IMR-90 (cell line): ENCODE results near the gene RETREG1. TPM values are rescaled to one million over a fixed set of nuclear protein-coding genes. Genes with fewer than 3 reads are reported as not detected.
"Not testable (repeated sequence)": the region's sequence is repeated elsewhere in the genome, so short reads cannot be mapped to it uniquely, and the experiment has no call there.

Experiments
- ATAC-seq: fragments of 200-7000 bp; cut with Tn5 transposase; 2 replicates; pipeline ENCODE4 v1.9.1; 2020; ENCODE audit warnings: low read depth, mild to moderate bottlenecking, moderate library complexity
- BruUV-seq: library from RNA; stranded (reverse); fragments of 400-500 nt; replicated peaks from 2 replicates; lab custom pipeline; 2021; lab: Mats Ljungman, UMichigan
- CTCF ChIA-PET: fragments of 300-600 bp; formaldehyde crosslinking; extraction: SDS; loops from one replicate; lab custom pipeline; 2021; ENCODE audit warnings: antibody characterized with exemption; lab: Yijun Ruan, JAX
- POLR2A ChIA-PET: fragments of 300-600 bp; sonication (Branson Sonifier 250); formaldehyde crosslinking; loops from one replicate; lab custom pipeline; 2022; ENCODE audit warnings: antibody characterized with exemption; ENCODE audit not compliant: unreplicated experiment; lab: Charles Lee
- DNase-seq: peaks from one replicate; pipeline ENCODE4 v3.0.0; 2013
- H2AFZ ChIP-seq: replicated peaks from 2 replicates; pipeline ENCODE3; 2013; ENCODE audit warnings: low read length, mild to moderate bottlenecking; ENCODE audit not compliant: poor library complexity
- H2AK5ac ChIP-seq: 2 replicates; pipeline ENCODE4 v1.6.1; 2013; ENCODE audit warnings: low read depth, low read length, inconsistent platforms
- H2AK9ac ChIP-seq: replicated peaks from 2 replicates; pipeline ENCODE3; 2013; ENCODE audit warnings: mild to moderate bottlenecking, low read depth, low read length, moderate library complexity; ENCODE audit not compliant: poor library complexity
- H2BK120ac ChIP-seq: 2 replicates; pipeline ENCODE4 v1.6.1; 2013; ENCODE audit warnings: low read depth, low read length, inconsistent platforms
- H2BK15ac ChIP-seq: 3 replicates; pipeline ENCODE4 v1.6.1; 2013; ENCODE audit warnings: low read depth, low read length, inconsistent platforms
- H2BK20ac ChIP-seq: 2 replicates; pipeline ENCODE4 v1.6.1; 2013; ENCODE audit warnings: low read depth, mild to moderate bottlenecking, inconsistent platforms, low read length, moderate library complexity
- H2BK5ac ChIP-seq: 2 replicates; pipeline ENCODE4 v1.6.1; 2013; ENCODE audit warnings: mild to moderate bottlenecking, low read depth, low read length, inconsistent platforms; ENCODE audit not compliant: poor library complexity, severe bottlenecking
- H3K14ac ChIP-seq: replicated peaks from 2 replicates; pipeline ENCODE4 v1.6.1; 2013; ENCODE audit warnings: low read depth, low read length, inconsistent platforms
- H3K18ac ChIP-seq: 2 replicates; pipeline ENCODE4 v1.6.1; 2013; ENCODE audit warnings: low read depth, low read length, control low read depth
- H3K23ac ChIP-seq: 2 replicates; pipeline ENCODE4 v1.6.1; 2013; ENCODE audit warnings: low read depth, low read length, inconsistent platforms
- H3K27ac ChIP-seq: 2 replicates; pipeline ENCODE4 v1.5.1; 2013; ENCODE audit warnings: mild to moderate bottlenecking, control low read depth, low read length; ENCODE audit not compliant: insufficient read depth
- H3K27me3 ChIP-seq: 2 replicates; pipeline ENCODE4 v1.6.1; 2013; ENCODE audit warnings: low read length; ENCODE audit not compliant: control insufficient read depth, insufficient read depth
- H3K36me3 ChIP-seq: 2 replicates; pipeline ENCODE4 v1.6.1; 2013; ENCODE audit warnings: low read length, mixed read lengths; ENCODE audit not compliant: control insufficient read depth, insufficient read depth
- H3K4ac ChIP-seq: 2 replicates; pipeline ENCODE4 v1.6.1; 2013; ENCODE audit warnings: low read depth, low read length, inconsistent platforms
- H3K4me1 ChIP-seq: 2 replicates; pipeline ENCODE4 v1.6.1; 2013; ENCODE audit warnings: low read length, mixed read lengths; ENCODE audit not compliant: control insufficient read depth, insufficient read depth
- H3K4me2 ChIP-seq: 2 replicates; pipeline ENCODE4 v1.6.1; 2013; ENCODE audit warnings: low read depth, mild to moderate bottlenecking, control low read depth, low read length, moderate library complexity
- H3K4me3 ChIP-seq: 2 replicates; pipeline ENCODE4 v1.5.1; 2013; ENCODE audit warnings: low read depth, mild to moderate bottlenecking, control low read depth, low read length, moderate library complexity; ENCODE audit not compliant: insufficient read depth
- H3K56ac ChIP-seq: 2 replicates; pipeline ENCODE4 v1.6.1; 2013; ENCODE audit warnings: low read length, inconsistent platforms; ENCODE audit not compliant: insufficient read depth; ENCODE audit errors: extremely low read depth
- H3K79me1 ChIP-seq, 2 experiments: 2 replicates each; pipeline ENCODE4 v1.6.1; 2013; ENCODE audit warnings: low read length in 2 of 2, inconsistent platforms in 1 of 2, low read depth in 1 of 2
- H3K9ac ChIP-seq: 2 replicates; pipeline ENCODE4 v1.6.1; 2013; ENCODE audit warnings: low read depth, low read length, control low read depth
- H3K9me1 ChIP-seq: 2 replicates; pipeline ENCODE4 v1.6.1; 2013; ENCODE audit warnings: low read length, inconsistent platforms; ENCODE audit not compliant: insufficient read depth
- H3K9me3 ChIP-seq: 2 replicates; pipeline ENCODE4 v1.6.1; 2013; ENCODE audit warnings: low read length; ENCODE audit not compliant: control insufficient read depth, insufficient read depth
- H4K20me1 ChIP-seq: 2 replicates; pipeline ENCODE4 v1.6.1; 2013; ENCODE audit warnings: low read length, inconsistent platforms; ENCODE audit not compliant: insufficient read depth
- H4K5ac ChIP-seq: 2 replicates; pipeline ENCODE4 v1.6.1; 2013; ENCODE audit warnings: mild to moderate bottlenecking, low read depth, low read length, control low read depth
- H4K8ac ChIP-seq, 2 experiments: 2 replicates each; pipeline ENCODE4 v1.6.1; 2013; ENCODE audit warnings: low read depth in 2 of 2, low read length in 2 of 2, control low read depth in 1 of 2, inconsistent platforms in 1 of 2
- H4K91ac ChIP-seq: 2 replicates; pipeline ENCODE4 v1.6.1; 2013; ENCODE audit warnings: low read depth, low read length, inconsistent platforms; ENCODE audit not compliant: insufficient read depth
- dilution Hi-C: fragments of 300-500 bp; cut with HindIII; formaldehyde crosslinking; loops from one replicate; pipeline ENCODE4 v1.14.3; 2018; ENCODE audit warnings: low sequenced_read_pairs; ENCODE audit not compliant: unreplicated experiment
- in situ Hi-C: fragments of 300-500 bp; cut with MboI; formaldehyde crosslinking; loops from 3 replicates; pipeline ENCODE4 v1.14.3; 2019; ENCODE audit warnings: low sequenced_read_pairs, inconsistent platforms, mixed read lengths
- intact Hi-C: fragments of 100-400 bp; cut with micrococcal nuclease; formaldehyde crosslinking; loops from 2 replicates; pipeline ENCODE4 v1.10.0; 2022
- polyA plus RNA-seq, 3 experiments: library from polyadenylated mRNA; depleted of rRNA; stranded (reverse); fragments of >200 nt; gene quantifications; 2 replicates each; pipeline ENCODE4 v1.2.3, GENCODE V29; 2012; ENCODE audit warnings: low replicate concordance in 1 of 3
- total RNA-seq: library from RNA; depleted of rRNA; stranded (reverse); fragments of >200 nt; gene quantifications from 2 replicates; pipeline ENCODE4 v1.2.3, GENCODE V29; 2012

RETREG1 gene
- total and polyA plus RNA-seq, 2 of the 4 experiments (the other 2 are of a cell fraction) = not detected

DNA sequence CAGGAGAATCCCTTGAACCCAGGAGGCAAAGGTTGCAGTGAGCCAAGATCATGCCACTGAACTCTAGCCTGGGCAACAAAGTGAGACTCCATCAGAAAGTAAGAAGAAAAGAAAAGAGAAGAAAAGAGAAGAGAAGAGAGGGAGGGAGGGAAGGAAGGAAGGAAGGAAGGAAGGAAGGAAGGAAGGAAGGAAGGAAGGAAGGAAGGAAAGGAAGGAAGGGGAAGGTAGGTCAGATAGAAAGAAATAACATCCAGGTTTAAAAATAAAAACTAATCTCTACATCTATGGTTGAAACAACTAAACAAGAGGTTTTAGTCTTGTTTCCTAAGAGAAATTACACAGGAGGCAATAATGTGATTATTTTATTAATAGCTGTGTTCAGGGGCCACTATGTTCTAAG is 75.2 kb downstream of the RETREG1 start:
- H2BK5ac ChIP-seq, H4K91ac ChIP-seq, H3K14ac ChIP-seq, BruUV-seq, POLR2A ChIA-PET, DNase-seq, H3K79me1 ChIP-seq, H3K18ac ChIP-seq, H2AK5ac ChIP-seq, H2BK120ac ChIP-seq, H3K4me1 ChIP-seq, H3K36me3 ChIP-seq, H4K5ac ChIP-seq, dilution Hi-C loops, H2BK15ac ChIP-seq, ATAC-seq, H3K27me3 ChIP-seq, intact Hi-C loops, H3K23ac ChIP-seq, H4K8ac ChIP-seq, H3K4me3 ChIP-seq, H4K20me1 ChIP-seq, H3K9ac ChIP-seq, in situ Hi-C loops, H2AK9ac ChIP-seq, H3K4me2 ChIP-seq, H2BK20ac ChIP-seq, H2AFZ ChIP-seq, H3K9me3 ChIP-seq, H3K27ac ChIP-seq, H3K4ac ChIP-seq, H3K56ac ChIP-seq: not testable (repeated sequence)
- peaks cover 11% of the 10 kb centered on the region for H3K9me1 ChIP-seq
- CTCF ChIA-PET = interaction anchor here (0.7 to 1.9 kb wide), 2 partner anchors 10 to 241 kb away, joined by 3 to 9 read pairs; no protein-coding TSS in a partner anchor
